SK-N-SH treated with all-trans-retinoic acid at 6 μM for 48 hours (cell line): ENCODE data around the gene SOX30.
"Not testable (repeated sequence)": the region's sequence is repeated elsewhere in the genome, so short reads cannot be mapped to it uniquely, and the experiment has no call there.

Experiments used
- ARNTL ChIP-seq: fragments of 450-650 bp; formaldehyde crosslinking; IDR thresholded peaks from 2 replicates; pipeline ENCODE4 v1.5.0; 2020; ENCODE audit warnings: low read depth, mild to moderate bottlenecking, moderate library complexity, borderline replicate concordance
- CREB5 ChIP-seq: fragments of 250-450 bp; sonication (Bioruptor Pico); IDR thresholded peaks from 2 replicates; pipeline ENCODE4 v1.5.1; 2020; ENCODE audit warnings: low read depth, mild to moderate bottlenecking, moderate library complexity
- GLIS3 ChIP-seq: fragments of 250-450 bp; sonication (Bioruptor Pico); IDR thresholded peaks from 2 replicates; pipeline ENCODE4 v1.5.0; 2020; ENCODE audit warnings: mild to moderate bottlenecking, moderate library complexity
- ISL1 ChIP-seq: fragments of 250-450 bp; sonication (Bioruptor Pico); IDR thresholded peaks from 2 replicates; pipeline ENCODE4 v2.1.2; 2022; ENCODE audit warnings: mild to moderate bottlenecking, moderate library complexity
- PATZ1 ChIP-seq: fragments of 250-450 bp; sonication (Bioruptor Pico); IDR thresholded peaks from 2 replicates; pipeline ENCODE4 v1.8.0; 2020; ENCODE audit warnings: mild to moderate bottlenecking, moderate library complexity, borderline replicate concordance
- POU6F1 ChIP-seq: fragments of 250-450 bp; sonication (Bioruptor Pico); IDR thresholded peaks from 2 replicates; pipeline ENCODE4 v1.8.0; 2021; ENCODE audit warnings: low read depth, mild to moderate bottlenecking, moderate library complexity, borderline replicate concordance
- PPARA ChIP-seq: fragments of 250-450 bp; sonication (Bioruptor Pico); IDR thresholded peaks from 2 replicates; pipeline ENCODE4 v1.5.0; 2020; ENCODE audit warnings: mild to moderate bottlenecking, borderline replicate concordance
- TOX ChIP-seq: fragments of 250-450 bp; sonication (Bioruptor Pico); IDR thresholded peaks from 2 replicates; pipeline ENCODE4 v1.8.0; 2021; ENCODE audit warnings: mild to moderate bottlenecking, moderate library complexity, borderline replicate concordance
- ZFP3 ChIP-seq: fragments of 250-450 bp; sonication (Bioruptor Pico); IDR thresholded peaks from 2 replicates; pipeline ENCODE4 v1.5.0; 2020; ENCODE audit warnings: mild to moderate bottlenecking, moderate library complexity
- ZFP30 ChIP-seq: fragments of 450-650 bp; formaldehyde crosslinking; IDR thresholded peaks from 2 replicates; pipeline ENCODE4 v1.5.0; 2022; ENCODE audit warnings: mild to moderate bottlenecking, moderate library complexity
- ZNF565 ChIP-seq: fragments of 450-650 bp; formaldehyde crosslinking; conservative IDR thresholded peaks from 2 replicates; pipeline ENCODE4 v1.5.0; 2020; ENCODE audit warnings: low read depth, mild to moderate bottlenecking, moderate library complexity
- ZNF70 ChIP-seq: fragments of 450-650 bp; formaldehyde crosslinking; IDR thresholded peaks from 2 replicates; pipeline ENCODE4 v1.5.0; 2020; ENCODE audit warnings: mild to moderate bottlenecking, moderate library complexity

GRCh38 chr5:157686276-157687197 lies 34.3 kb upstream of the SOX30 start:
- TF ChIP-seq ZFP3; ZNF70 (CRISPR knock-in tag); GLIS3 (CRISPR knock-in tag); ZFP30 (CRISPR knock-in tag); ZNF565 (CRISPR knock-in tag); ISL1; PATZ1 (CRISPR knock-in tag); CREB5 (CRISPR knock-in tag); POU6F1 (CRISPR knock-in tag); PPARA (CRISPR knock-in tag); TOX (CRISPR knock-in tag); ARNTL: not testable (repeated sequence)
